A549 (cell line): ENCODE measurements around the gene DPYSL3.

Experiments
- CEBPB ChIP-seq, 2 experiments: fragments of >200 bp in 1 of 2; sonication (Bioruptor Twin) in 1 of 2; formaldehyde crosslinking in 1 of 2; IDR thresholded peaks; 2 replicates each; pipeline ENCODE4 v1.6.1; 2012 to 2016
- CHD4 ChIP-seq: fragments of 200-600 bp; sonication (generic); IDR thresholded peaks from 2 replicates; pipeline ENCODE4 v1.6.1; 2016; ENCODE audit warnings: antibody characterized with exemption, mild to moderate bottlenecking, borderline replicate concordance
- CTCF ChIP-seq: fragments of >200 bp; sonication (Bioruptor Twin); formaldehyde crosslinking; IDR thresholded peaks from 3 replicates; pipeline ENCODE4 v1.5.1; 2016
- EP300 ChIP-seq, 2 experiments: fragments of >200 bp; sonication (Bioruptor Twin); formaldehyde crosslinking; IDR thresholded peaks; 2 replicates in 1 of 2; 3 replicates in 1 of 2; pipeline ENCODE4 v1.6.1; 2016 to 2017
- ESRRA ChIP-seq: fragments of 150-350 bp; IDR thresholded peaks from 2 replicates; pipeline ENCODE4 v1.6.1; 2014; ENCODE audit warnings: mild to moderate bottlenecking, low read length, borderline replicate concordance
- HOXA7 ChIP-seq: fragments of 250-450 bp; sonication (Bioruptor Pico); IDR thresholded peaks from 2 replicates; pipeline ENCODE4 v1.5.0; 2020; ENCODE audit warnings: mild to moderate bottlenecking, moderate library complexity
- JUNB ChIP-seq: fragments of >200 bp; sonication (Bioruptor Twin); formaldehyde crosslinking; IDR thresholded peaks from 2 replicates; pipeline ENCODE4 v1.6.1; 2016
- KDM5A ChIP-seq: fragments of 200-600 bp; sonication (generic); IDR thresholded peaks from 2 replicates; pipeline ENCODE4 v1.6.1; 2016; ENCODE audit warnings: antibody characterized with exemption, mild to moderate bottlenecking
- MAFK ChIP-seq: fragments of 450-650 bp; IDR thresholded peaks from 2 replicates; pipeline ENCODE4 v1.6.1; 2014; ENCODE audit not compliant: partially characterized antibody
- NPAS2 ChIP-seq: fragments of 250-450 bp; sonication (Bioruptor Pico); IDR thresholded peaks from 2 replicates; pipeline ENCODE4 v1.8.0; 2022; ENCODE audit warnings: mild to moderate bottlenecking, moderate library complexity, borderline replicate concordance
- POLR2A ChIP-seq: IDR thresholded peaks from 2 replicates; pipeline ENCODE4 v1.6.1; 2012; ENCODE audit warnings: mild to moderate bottlenecking, low read length
- REST ChIP-seq: fragments of 200-600 bp; sonication (generic); IDR thresholded peaks from 2 replicates; pipeline ENCODE4 v1.6.1; 2016; ENCODE audit warnings: antibody characterized with exemption, mild to moderate bottlenecking, moderate library complexity

GRCh38 chr5:147427521-147428401 lies 82.1 kb downstream of the DPYSL3 start:
- TF ChIP-seq NPAS2: no peak
- no peak for TF ChIP-seq MAFK
- no peak for TF ChIP-seq CTCF
- TF ChIP-seq POLR2A: no peak
- TF ChIP-seq EP300 (IDR thresholded peaks at IDR 0.05): no peak
- no peak for TF ChIP-seq KDM5A
- TF ChIP-seq JUNB: no peak
- TF ChIP-seq CEBPB (IDR thresholded peaks at IDR 0.05): no peak
- no peak for TF ChIP-seq ESRRA
- TF ChIP-seq REST: no peak
- no peak for TF ChIP-seq CHD4
- TF ChIP-seq HOXA7 (CRISPR knock-in tag): no peak
